Spleen (tissue), 7 donors: ENCODE data around the gene MRPS30.

Source experiments
- POLR2A ChIP-seq, 3 donors: fragments of 450-650 bp; IDR thresholded peaks; one replicate each; pipeline ENCODE4 v1.5.1; 2017; ENCODE audit warnings: antibody characterized with exemption in 3 of 3, mild to moderate bottlenecking in 1 of 3
- POLR2AphosphoS5 ChIP-seq, 3 donors: sonication (generic); formaldehyde crosslinking; IDR thresholded peaks; one replicate each; pipeline ENCODE4 v1.5.1; 2017; ENCODE audit warnings: antibody characterized with exemption in 3 of 3
- TF ChIP-seq, protein P1 (sequence below), 11 experiments: fragments of 200-600 bp in 7 of 11; fragments of 450-650 bp in 4 of 11; sonication (generic) in 4 of 11; IDR thresholded peaks in 8 of 11; conservative IDR thresholded peaks in 3 of 11; 1 replicate in 7 of 11; 2 replicates in 4 of 11; pipeline versions ENCODE4 v1.4.0 to v1.8.0; 2016 to 2021; ENCODE audit warnings: antibody characterized with exemption in 11 of 11, inconsistent platforms in 4 of 11, mild to moderate bottlenecking in 1 of 11
- donor health status: DM: no; HTN: no; CAD: no; lungs with moderate emphysema.
- donor health status: DM: no; HTN: no; CAD: no.
- donor health status: DM: no; HTN: no; CAD: no.

- TF ChIP-seq, protein P1, sequence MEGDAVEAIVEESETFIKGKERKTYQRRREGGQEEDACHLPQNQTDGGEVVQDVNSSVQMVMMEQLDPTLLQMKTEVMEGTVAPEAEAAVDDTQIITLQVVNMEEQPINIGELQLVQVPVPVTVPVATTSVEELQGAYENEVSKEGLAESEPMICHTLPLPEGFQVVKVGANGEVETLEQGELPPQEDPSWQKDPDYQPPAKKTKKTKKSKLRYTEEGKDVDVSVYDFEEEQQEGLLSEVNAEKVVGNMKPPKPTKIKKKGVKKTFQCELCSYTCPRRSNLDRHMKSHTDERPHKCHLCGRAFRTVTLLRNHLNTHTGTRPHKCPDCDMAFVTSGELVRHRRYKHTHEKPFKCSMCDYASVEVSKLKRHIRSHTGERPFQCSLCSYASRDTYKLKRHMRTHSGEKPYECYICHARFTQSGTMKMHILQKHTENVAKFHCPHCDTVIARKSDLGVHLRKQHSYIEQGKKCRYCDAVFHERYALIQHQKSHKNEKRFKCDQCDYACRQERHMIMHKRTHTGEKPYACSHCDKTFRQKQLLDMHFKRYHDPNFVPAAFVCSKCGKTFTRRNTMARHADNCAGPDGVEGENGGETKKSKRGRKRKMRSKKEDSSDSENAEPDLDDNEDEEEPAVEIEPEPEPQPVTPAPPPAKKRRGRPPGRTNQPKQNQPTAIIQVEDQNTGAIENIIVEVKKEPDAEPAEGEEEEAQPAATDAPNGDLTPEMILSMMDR (IDR thresholded peaks at IDR 0.05 in 8 of 11, conservative IDR thresholded peaks at IDR 0.05 in 3 of 11) = no peak
- TF ChIP-seq POLR2AphosphoS5 (IDR thresholded peaks at IDR 0.05) (no peak), POLR2A (IDR thresholded peaks at IDR 0.05) (no peak)
Measured at GRCh38 chr5:44807269-44807668, 1.5 kb upstream of the MRPS30 start.
